Loucy (cell line): ENCODE results near the gene ZNF581.

Experiments
- CTCF ChIP-seq: fragments of 200-600 bp; sonication (generic); conservative IDR thresholded peaks from 2 replicates; pipeline ENCODE4 v1.5.1; 2014; ENCODE audit warnings: mild to moderate bottlenecking, antibody characterized with exemption, low read length
- EZH2phosphoT487 ChIP-seq: fragments of 200-600 bp; IDR thresholded peaks from 2 replicates; pipeline ENCODE4 v1.6.1; 2018; ENCODE audit warnings: antibody characterized with exemption, mild to moderate bottlenecking, moderate library complexity, borderline replicate concordance

GRCh38 chr19:55671054-55671378, 27.6 kb downstream of the ZNF581 start:
- TF ChIP-seq CTCF (no peak), EZH2phosphoT487 (no peak)
